H1 (cell line): ENCODE measurements around the gene AGBL4. TPM values are rescaled to one million over a fixed set of nuclear protein-coding genes. Genes with fewer than 3 reads are reported as not detected.

ENCODE experiments used
- CTCF ChIA-PET: fragments of 300-600 bp; sonication (Branson Sonifier 250); formaldehyde crosslinking; loops from one replicate; lab custom pipeline; 2021; ENCODE audit not compliant: partially characterized antibody; lab: Charles Lee
- POLR2A ChIA-PET: fragments of 300-600 bp; sonication (Branson Sonifier 250); formaldehyde crosslinking; loops from one replicate; lab custom pipeline; 2021; ENCODE audit warnings: inconsistent platforms; ENCODE audit not compliant: partially characterized antibody; lab: Charles Lee
- DNase-seq, 2 experiments: peaks; one replicate each; pipeline versions ENCODE4 v3.0.0 to v3.0.0-alpha.2; 2010 to 2022; ENCODE audit warnings: low spot score in 2 of 2, low read depth in 1 of 2, mixed read lengths in 1 of 2
- FAIRE-seq: peaks from 2 replicates; lab custom pipeline; 2011; peaks lifted over from hg19 to GRCh38; lab: Jason Lieb, UNC
- H2AFZ ChIP-seq: 2 replicates; pipeline ENCODE4 v1.8.1; 2012; ENCODE audit warnings: low read length, inconsistent platforms
- H2AK5ac ChIP-seq: 2 replicates; pipeline ENCODE4 v1.6.1; 2013; ENCODE audit warnings: low read depth, low read length
- H2BK120ac ChIP-seq: replicated peaks from 2 replicates; pipeline ENCODE3; 2013; ENCODE audit warnings: low read depth, low read length, inconsistent platforms
- H2BK12ac ChIP-seq: 2 replicates; pipeline ENCODE4 v1.6.1; 2013; ENCODE audit warnings: low read depth, low read length
- H2BK15ac ChIP-seq: 2 replicates; pipeline ENCODE4 v1.6.1; 2013; ENCODE audit warnings: low read length
- H2BK20ac ChIP-seq: 2 replicates; pipeline ENCODE4 v1.6.1; 2013; ENCODE audit warnings: low read length
- H2BK5ac ChIP-seq: 2 replicates; pipeline ENCODE4 v1.6.1; 2013; ENCODE audit warnings: low read depth, low read length
- H3K14ac ChIP-seq: 2 replicates; pipeline ENCODE4 v1.6.1; 2013; ENCODE audit warnings: inconsistent platforms; ENCODE audit not compliant: insufficient read length
- H3K18ac ChIP-seq: 2 replicates; pipeline ENCODE4 v1.6.1; 2013; ENCODE audit warnings: low read length; ENCODE audit errors: extremely low read depth
- H3K23ac ChIP-seq: 2 replicates; pipeline ENCODE4 v1.6.1; 2013; ENCODE audit warnings: inconsistent platforms; ENCODE audit not compliant: insufficient read length
- H3K23me2 ChIP-seq: 2 replicates; pipeline ENCODE4 v1.6.1; 2013; ENCODE audit warnings: low read depth, low read length
- H3K27ac ChIP-seq: 2 replicates; pipeline ENCODE4 v1.6.1; 2011; ENCODE audit warnings: low read depth, low read length, inconsistent platforms
- H3K27me3 ChIP-seq, 4 experiments: replicated peaks in 1 of 4; 1 replicate in 1 of 4; 2 replicates in 3 of 4; pipeline versions ENCODE4 v1.6.1 to v1.8.1; 2011 to 2013; ENCODE audit warnings: low read length in 3 of 4, mild to moderate bottlenecking in 3 of 4, inconsistent platforms in 2 of 4, mixed read lengths in 2 of 4, moderate library complexity in 1 of 4; ENCODE audit not compliant: control insufficient read depth in 3 of 4, insufficient read depth in 3 of 4; ENCODE audit errors: extremely low read depth in 1 of 4
- H3K36me3 ChIP-seq, 4 experiments: 2 replicates each; pipeline versions ENCODE4 v1.6.1 to v1.8.1; 2011 to 2013; ENCODE audit warnings: mild to moderate bottlenecking in 4 of 4, low read length in 3 of 4, moderate library complexity in 2 of 4, control low read depth in 1 of 4, inconsistent platforms in 1 of 4; ENCODE audit not compliant: insufficient read depth in 4 of 4, control insufficient read depth in 2 of 4
- H3K4ac ChIP-seq: replicated peaks from 2 replicates; pipeline ENCODE3; 2013; ENCODE audit warnings: low read length, low read depth, mixed read lengths, inconsistent platforms; ENCODE audit not compliant: insufficient read length
- H3K4me1 ChIP-seq, 4 experiments: replicated peaks in 1 of 4; 1 replicate in 1 of 4; 2 replicates in 3 of 4; pipeline versions ENCODE4 v1.6.1 to v1.8.1; 2011 to 2013; ENCODE audit warnings: low read length in 3 of 4, inconsistent platforms in 2 of 4, mixed read lengths in 1 of 4; ENCODE audit not compliant: insufficient read depth in 4 of 4, control insufficient read depth in 3 of 4
- H3K4me2 ChIP-seq, 2 experiments: 2 replicates each; pipeline versions ENCODE4 v1.6.1 to v1.8.1; 2011 to 2013; ENCODE audit warnings: low read depth in 2 of 2, low read length in 2 of 2, control low read depth in 1 of 2, inconsistent platforms in 1 of 2, mild to moderate bottlenecking in 1 of 2; ENCODE audit not compliant: insufficient read depth in 1 of 2
- H3K4me3 ChIP-seq, 4 experiments: fragments of 200-600, 300-600 bp in 1 of 4; sonication (generic), shearing (Covaris generic), sonication (Bioruptor Twin) in 1 of 4; 2 replicates each; pipeline versions ENCODE4 v1.5.1 to v1.8.1; 2011 to 2016; ENCODE audit warnings: low read length in 4 of 4, low read depth in 3 of 4, control low read depth in 2 of 4, inconsistent platforms in 2 of 4, mild to moderate bottlenecking in 2 of 4, mixed read lengths in 1 of 4, moderate library complexity in 1 of 4; ENCODE audit not compliant: insufficient read depth in 2 of 4; ENCODE audit errors: extremely low read depth in 1 of 4
- H3K56ac ChIP-seq: replicated peaks from 2 replicates; pipeline ENCODE3; 2013; ENCODE audit warnings: low read depth, mild to moderate bottlenecking, mixed read lengths, low read length, inconsistent platforms; ENCODE audit not compliant: insufficient read length
- H3K79me1 ChIP-seq: 2 replicates; pipeline ENCODE4 v1.6.1; 2013; ENCODE audit warnings: low read depth, low read length, control low read depth
- H3K79me2 ChIP-seq, 2 experiments: 2 replicates each; pipeline versions ENCODE4 v1.6.1 to v1.8.1; 2012 to 2013; ENCODE audit warnings: low read length in 2 of 2, mild to moderate bottlenecking in 2 of 2, inconsistent platforms in 1 of 2; ENCODE audit not compliant: insufficient read depth in 2 of 2, control insufficient read depth in 1 of 2
- H3K9ac ChIP-seq, 4 experiments: replicated peaks in 1 of 4; 1 replicate in 1 of 4; 2 replicates in 3 of 4; pipeline versions ENCODE4 v1.6.1 to v1.8.1; 2011 to 2013; ENCODE audit warnings: low read depth in 3 of 4, low read length in 3 of 4, control low read depth in 2 of 4, mild to moderate bottlenecking in 2 of 4, moderate library complexity in 2 of 4, inconsistent platforms in 1 of 4; ENCODE audit errors: extremely low read depth in 1 of 4
- H3K9me3 ChIP-seq, 2 experiments: 2 replicates each; pipeline versions ENCODE4 v1.6.1 to v1.8.1; 2012 to 2013; ENCODE audit warnings: mild to moderate bottlenecking in 2 of 2, moderate library complexity in 2 of 2, control low read depth in 1 of 2, inconsistent platforms in 1 of 2, low read depth in 1 of 2, low read length in 1 of 2, mixed read lengths in 1 of 2; ENCODE audit not compliant: insufficient read depth in 2 of 2
- H4K20me1 ChIP-seq, 2 experiments: replicated peaks in 1 of 2; 2 replicates each; pipeline versions ENCODE3 to v1.8.1; 2011 to 2013; ENCODE audit warnings: inconsistent platforms in 2 of 2, low read length in 2 of 2, mild to moderate bottlenecking in 1 of 2; ENCODE audit not compliant: insufficient read depth in 2 of 2, control insufficient read depth in 1 of 2
- H4K5ac ChIP-seq: 2 replicates; pipeline ENCODE4 v1.6.1; 2013; ENCODE audit warnings: low read length, low read depth, mixed read lengths, inconsistent platforms; ENCODE audit not compliant: insufficient read length
- H4K8ac ChIP-seq: 2 replicates; pipeline ENCODE4 v1.8.0; 2013; ENCODE audit warnings: mild to moderate bottlenecking, moderate library complexity, low read length, inconsistent platforms; ENCODE audit not compliant: insufficient read depth; ENCODE audit errors: extremely low read depth
- H4K91ac ChIP-seq: replicated peaks from 2 replicates; pipeline ENCODE3; 2013; ENCODE audit warnings: low read length, mixed read lengths, inconsistent platforms; ENCODE audit not compliant: insufficient read length
- ASH2L ChIP-seq: fragments of 200-600, 300-600 bp; sonication (generic); IDR thresholded peaks from one replicate; pipeline ENCODE4 v1.7.1; 2017; ENCODE audit warnings: low read length
- BCL11A ChIP-seq, 2 experiments: IDR thresholded peaks; one replicate each; pipeline ENCODE4 v1.6.1; 2011; ENCODE audit warnings: low read depth in 2 of 2, low read length in 2 of 2, mild to moderate bottlenecking in 2 of 2
- NRF1 ChIP-seq: IDR thresholded peaks from 2 replicates; pipeline ENCODE4 v1.6.1; 2011; ENCODE audit warnings: mild to moderate bottlenecking, low read depth, low read length, improper control_type of control experiment
- TAF1 ChIP-seq: IDR thresholded peaks from 2 replicates; pipeline ENCODE4 v1.6.1; 2011; ENCODE audit warnings: mild to moderate bottlenecking, low read depth, low read length
- polyA plus RNA-seq, 7 experiments: library from polyadenylated mRNA; depleted of rRNA in 3 of 7; stranded (reverse) in 5 of 7; unstranded in 2 of 7; fragments of >200 nt in 5 of 7; fragments of 200-250 nt in 2 of 7; gene quantifications; 1 replicate in 5 of 7; 2 replicates in 1 of 7; 4 replicates in 1 of 7; pipeline versions ENCODE4 v1.2.1 to v1.2.3, GENCODE V29; 2011 to 2013; ENCODE audit warnings: missing spikeins in 2 of 7, mixed read lengths in 2 of 7
- total RNA-seq: library from RNA; stranded (reverse); fragmentation: NEBNext Ultra II Directional; extraction: Animal tissue kit (Norgen Biotek cat#: 25700); gene quantifications from 2 replicates; pipeline ENCODE4 v1.2.1, GENCODE V29; 2021

AGBL4 gene
- total and polyA plus RNA-seq, 2 of the 8 experiments (the other 6 are each of a cell fraction or from before 2014, with no cell fraction given): 0.41 to 0.45 TPM

GRCh38 chr1:48492392-48492791 lies 1531.4 kb downstream of the AGBL4 start:
- ChIA-PET CTCF (no interaction called here), POLR2A (no interaction called here)
- no peak overlapping the region for H3K9ac ChIP-seq
- peaks cover 0 to 6% (median 1%) of the 10 kb centered on the region in 4 experiments; a peak in 1 of 7 replicates for H3K4me1 ChIP-seq
- no peaks in the 10 kb centered on the region for H3K79me1 ChIP-seq
- no peaks in the 10 kb centered on the region; the same call in 1 of the 2 replicates for H3K23me2 ChIP-seq
- no peak overlapping the region for H2BK12ac ChIP-seq
- no peak overlapping the region for H3K56ac ChIP-seq
- H3K4ac ChIP-seq: no peak overlapping the region
- no peak overlapping the region for H3K27ac ChIP-seq
- H3K27me3 ChIP-seq: no peaks in the 10 kb centered on the region
- no peaks in the 10 kb centered on the region for H4K20me1 ChIP-seq
- FAIRE-seq: no peak
- H3K36me3 ChIP-seq: no peaks in the 10 kb centered on the region
- no peak overlapping the region for H3K4me2 ChIP-seq
- no peak overlapping the region for H3K4me3 ChIP-seq
- H3K79me2 ChIP-seq: no peaks in the 10 kb centered on the region
- no peak overlapping the region for H4K91ac ChIP-seq
- no peak overlapping the region for H4K5ac ChIP-seq
- H3K18ac ChIP-seq: no peak overlapping the region
- DNase-seq: no peak
- no peaks in the 10 kb centered on the region for H3K9me3 ChIP-seq
- no peak overlapping the region for H2BK120ac ChIP-seq
- no peak overlapping the region for H2AK5ac ChIP-seq
- H4K8ac ChIP-seq: no peak overlapping the region
- no peak overlapping the region for H2BK5ac ChIP-seq
- no peak overlapping the region for H3K23ac ChIP-seq
- no peak overlapping the region for H3K14ac ChIP-seq
- no peak overlapping the region for H2BK20ac ChIP-seq
- H2AFZ ChIP-seq: no peak overlapping the region; the same call in 1 of the 2 replicates
- no peak for TF ChIP-seq TAF1
- TF ChIP-seq ASH2L: no peak
- TF ChIP-seq BCL11A (IDR thresholded peaks at IDR 0.05; ENCODE audit: low read depth in 2 of 2, low read length in 2 of 2): no peak
- TF ChIP-seq NRF1: no peak
- TF ChIP-seq, all 59 proteins: peak for 0
- no peak overlapping the region for H2BK15ac ChIP-seq
